ENCODE data around the gene UXS1.

UXS1 gene

GRCh38 chr2:106073678-106074406 lies 120.3 kb downstream of the UXS1 start:
- no peak for ATAC-seq

GRCh38 chr2:106070181-106070580 lies 123.9 kb downstream of the UXS1 start:
- no peak for ATAC-seq

- no peak for ATAC-seq
These were observed 125.7 kb downstream of the UXS1 start for GRCh38 chr2:106068451-106068850.

DNA sequence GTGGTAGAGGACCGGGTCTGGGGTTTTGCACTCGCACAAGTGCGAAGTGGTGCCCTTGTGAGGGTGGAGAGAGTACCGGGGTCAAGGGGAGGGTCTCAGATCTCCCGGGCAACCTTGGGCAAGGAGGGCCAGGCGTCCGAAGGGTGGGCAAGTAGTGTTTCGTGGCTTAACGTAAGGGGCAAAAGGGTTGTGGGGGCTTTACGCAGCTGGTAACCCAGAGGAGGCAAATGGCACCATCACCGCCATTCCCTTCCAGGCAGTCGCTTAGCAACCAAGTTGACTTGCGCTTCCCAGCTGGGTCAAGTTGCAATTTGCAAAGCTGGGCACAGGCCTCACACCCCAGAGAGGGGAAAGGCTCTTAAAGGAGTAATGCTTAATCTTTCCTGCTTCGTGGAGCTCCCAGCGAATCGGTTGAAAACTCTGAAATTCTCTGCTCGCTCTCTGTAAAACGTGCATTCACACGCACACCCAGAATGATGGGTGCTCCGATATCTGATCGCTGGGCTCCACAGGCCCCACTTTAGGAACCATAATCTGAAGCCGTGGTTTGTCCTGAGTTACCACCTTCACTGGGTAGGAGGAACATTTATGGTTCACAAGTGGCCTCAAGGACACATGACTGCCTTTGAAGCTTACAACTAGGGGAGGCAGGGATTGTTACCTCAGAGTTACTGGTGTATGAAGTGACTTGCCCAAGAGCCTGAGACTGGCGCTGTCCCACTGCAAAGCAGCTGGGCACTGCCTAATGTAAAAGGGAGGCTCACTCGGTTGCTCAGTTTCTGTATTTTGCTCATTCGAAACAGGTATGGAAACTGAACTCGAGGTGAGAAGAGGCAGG lies 127.9 kb downstream of the UXS1 start:
- ATAC-seq = no peak

DNA sequence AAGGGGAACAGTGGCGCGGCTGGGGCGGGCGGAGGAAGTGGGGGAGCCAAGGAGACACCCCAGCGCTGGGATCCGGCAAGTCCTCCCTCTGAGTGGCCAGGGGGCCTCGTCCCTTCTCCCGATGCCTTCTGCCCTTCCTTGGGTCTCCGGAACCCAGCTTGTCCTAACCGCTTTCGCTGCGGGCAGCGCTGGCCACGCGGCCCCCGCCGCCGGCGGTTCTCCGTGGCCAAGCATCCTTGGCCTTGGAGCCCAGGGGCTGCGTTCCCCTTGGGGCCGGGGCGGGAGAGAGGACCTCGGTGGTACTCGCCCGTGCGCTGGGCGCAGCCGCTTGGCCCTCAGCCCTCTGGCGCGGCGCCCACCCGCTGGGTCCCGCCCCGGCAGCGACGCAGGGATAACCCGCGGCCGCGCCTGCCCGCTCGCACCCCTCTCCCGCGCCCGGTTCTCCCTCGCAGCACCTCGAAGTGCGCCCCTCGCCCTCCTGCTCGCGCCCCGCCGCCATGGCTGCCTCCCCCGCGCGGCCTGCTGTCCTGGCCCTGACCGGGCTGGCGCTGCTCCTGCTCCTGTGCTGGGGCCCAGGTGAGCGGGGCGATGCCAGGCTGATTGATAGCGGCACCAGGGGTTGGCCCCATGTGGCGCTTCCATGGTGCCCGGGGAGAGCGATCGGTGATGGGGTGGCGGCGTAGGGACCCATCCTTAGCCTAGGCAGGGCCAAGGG lies 128.7 kb downstream of the UXS1 start:
- ATAC-seq = peak in 1 of 2 donors; percentile 51

DNA sequence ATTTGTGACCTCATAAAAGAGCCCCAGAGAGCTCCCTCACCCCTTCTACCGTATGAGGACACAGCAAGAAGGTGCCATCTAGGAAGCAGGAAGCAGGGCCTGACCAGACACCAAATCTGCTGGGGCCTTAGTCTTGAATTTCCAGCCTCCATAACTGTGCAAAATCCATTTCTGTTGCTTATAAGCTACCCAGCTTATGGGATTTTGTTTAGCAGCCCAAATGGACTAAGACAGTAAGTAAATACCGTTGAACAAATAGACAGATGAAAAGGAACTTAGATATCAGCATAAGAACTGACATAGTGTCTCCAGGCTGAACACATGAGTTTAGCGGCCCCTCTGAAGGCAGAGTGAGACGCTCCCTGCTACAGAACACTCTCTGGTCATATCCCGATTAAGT lies 130.9 kb downstream of the UXS1 start:
- ATAC-seq = no peak

DNA sequence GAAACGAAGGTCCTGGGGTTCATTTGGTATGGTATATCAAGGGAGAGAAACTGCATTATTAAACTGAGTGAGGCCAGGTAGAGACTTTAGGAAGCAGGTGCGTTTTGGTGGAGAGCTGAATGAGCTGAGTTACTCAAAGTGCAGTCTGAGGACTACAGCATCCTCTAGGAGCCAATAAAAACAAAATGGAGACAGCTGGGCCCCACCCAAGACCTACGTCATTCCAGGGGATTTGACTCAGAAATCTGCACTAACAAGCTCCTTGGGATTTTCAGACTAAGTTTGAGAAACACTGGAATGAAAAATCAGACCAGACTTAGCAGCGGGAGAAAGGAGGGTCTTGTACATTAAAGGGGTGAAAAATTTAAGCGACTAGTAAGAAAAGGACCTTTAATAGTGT lies 131.5 kb downstream of the UXS1 start:
- no peak for ATAC-seq

DNA sequence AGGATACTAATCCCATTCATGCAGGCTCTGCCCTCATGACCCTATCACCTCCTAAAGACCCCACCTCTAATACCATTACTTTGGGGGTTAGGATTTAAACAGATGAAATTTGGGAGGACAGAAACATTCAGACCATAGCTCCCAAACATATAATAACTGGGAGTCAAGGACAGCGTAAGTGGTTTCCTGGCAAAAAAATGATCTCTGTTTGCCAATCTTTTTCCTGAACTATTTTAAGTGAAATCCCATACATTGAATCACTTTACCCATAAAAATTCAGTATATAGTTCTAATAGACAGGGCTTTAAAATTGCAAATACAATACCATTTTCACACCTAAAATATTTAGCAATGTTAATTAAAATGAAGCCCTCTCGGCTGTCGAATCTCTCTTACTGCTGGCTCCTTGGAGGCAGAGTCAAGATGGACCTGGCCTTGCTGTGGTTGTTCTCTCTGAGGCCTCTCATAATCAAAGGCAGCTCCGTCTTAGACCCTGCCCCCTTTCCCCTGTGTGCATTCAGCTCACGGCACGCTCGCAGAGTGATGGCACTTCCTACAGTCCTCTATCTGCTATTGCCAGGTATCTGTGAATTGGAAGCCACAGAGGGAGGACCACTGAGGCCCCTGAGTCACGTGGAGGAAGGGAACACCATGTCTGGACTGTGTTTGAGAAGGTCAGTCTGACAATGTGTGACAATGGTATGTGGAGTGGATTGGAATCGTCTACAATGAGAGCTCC lies 132.3 kb downstream of the UXS1 start:
- no peak for ATAC-seq

- ATAC-seq = no peak
These were observed 134.6 kb downstream of the UXS1 start for GRCh38 chr2:106059416-106060065.

DNA sequence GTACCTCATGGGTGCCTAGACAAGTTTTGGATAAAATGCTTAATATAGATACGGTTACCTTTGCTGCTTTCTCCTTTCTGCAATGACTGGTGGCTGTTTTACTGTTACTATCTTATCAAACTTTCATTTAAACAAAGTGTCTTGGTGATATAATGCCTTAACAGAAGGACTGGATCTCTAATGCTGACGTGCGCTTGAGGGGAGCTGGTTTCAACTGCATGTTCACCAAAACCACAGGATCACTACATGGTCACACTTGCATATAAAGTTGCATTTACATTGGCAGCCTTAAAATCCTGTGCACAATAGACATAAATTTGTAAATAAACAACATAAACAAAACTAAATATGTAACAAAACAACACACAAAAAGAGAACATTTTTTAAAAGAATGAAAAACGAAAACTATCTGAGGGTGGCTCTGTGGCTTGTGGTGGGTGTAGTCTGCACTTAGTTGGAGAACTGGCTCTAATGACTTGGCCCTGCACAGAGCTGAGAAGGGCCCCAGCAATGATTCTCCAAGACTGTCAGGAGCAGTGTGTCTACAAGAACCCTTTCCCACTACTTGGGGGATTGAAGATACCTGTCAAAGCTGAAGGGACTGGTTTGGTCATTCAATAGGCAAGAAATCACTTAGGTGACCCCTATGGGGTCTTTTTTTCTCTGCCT lies 135.5 kb downstream of the UXS1 start:
- ATAC-seq = peak in 1 of 2 donors; percentile 42

- peak; percentile 92 to 95 for ATAC-seq
These were observed 136.9 kb downstream of the UXS1 start for GRCh38 chr2:106057206-106057605.

GRCh38 chr2:106054880-106055655 lies 139.0 kb downstream of the UXS1 start:
- ATAC-seq = no peak

DNA sequence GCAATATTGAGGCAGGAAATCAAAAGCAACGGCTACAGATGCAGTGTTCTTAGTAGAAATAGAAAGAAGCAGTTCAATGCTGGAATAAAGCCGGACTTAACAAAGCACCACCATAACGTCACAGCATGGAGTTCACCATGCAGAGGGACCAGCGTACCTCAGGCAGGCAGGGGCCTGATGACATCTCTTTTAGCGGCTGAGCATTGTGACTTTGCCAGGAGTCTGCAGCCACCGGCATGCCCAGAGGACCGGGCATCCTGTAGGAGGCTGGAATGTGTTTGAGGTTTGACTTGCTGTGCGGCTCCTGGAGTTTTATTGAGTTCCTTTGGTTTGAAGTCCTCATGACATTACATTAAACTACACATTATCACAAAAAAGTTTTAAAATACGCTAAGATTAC lies 139.8 kb downstream of the UXS1 start:
- ATAC-seq = no peak

DNA sequence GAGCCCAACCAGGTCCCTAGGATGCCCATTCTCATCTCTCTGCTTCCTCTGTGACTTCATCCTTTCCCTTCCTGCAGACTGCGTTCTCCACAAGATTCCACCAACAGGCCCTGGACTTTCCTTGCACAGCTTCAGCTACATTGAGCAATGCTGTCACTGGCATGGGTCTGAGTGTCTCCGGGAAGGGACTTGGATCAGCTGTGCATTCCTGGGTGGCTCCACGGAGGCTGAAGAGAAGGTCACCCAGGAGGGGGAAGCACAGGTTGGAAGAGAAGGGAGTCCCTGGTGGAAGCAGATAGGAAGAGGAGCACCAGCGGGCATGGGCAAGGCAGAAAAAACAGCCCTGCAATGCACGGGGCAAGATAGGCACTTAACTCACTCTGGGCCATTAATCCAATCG lies 140.5 kb downstream of the UXS1 start:
- no peak for ATAC-seq

- peak in 1 of 2 donors; percentile 24 for ATAC-seq
These were observed 141.0 kb downstream of the UXS1 start for GRCh38 chr2:106053116-106053515.

- ATAC-seq = no peak
These were observed 149.2 kb downstream of the UXS1 start for GRCh38 chr2:106044859-106045258.

DNA sequence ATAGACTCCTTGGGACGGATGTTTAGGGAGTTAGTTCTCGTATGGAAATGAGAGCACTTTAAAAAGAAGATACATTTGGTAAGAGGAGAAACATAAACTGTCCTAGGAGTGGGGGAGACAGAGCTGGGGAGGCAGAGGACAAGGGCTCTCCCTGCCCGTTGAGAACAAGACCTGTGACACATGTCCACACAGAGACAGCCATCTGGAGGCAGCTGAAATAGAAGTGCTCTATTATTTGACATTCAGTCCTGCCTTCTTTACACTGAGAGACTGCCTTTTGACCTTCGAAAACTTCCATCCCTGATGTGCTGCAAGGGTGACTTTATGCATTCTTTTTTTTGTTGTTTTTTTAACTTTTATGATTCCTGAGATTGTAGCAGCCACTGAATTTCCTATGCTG lies 150.1 kb downstream of the UXS1 start:
- ATAC-seq = no peak

Measured in activated CD4-positive, CD25-positive, alpha-beta regulatory T cell treated with anti-CD3 and anti-CD28 coated beads, Interleukin-2, amount 50 U/mL, for 24 hours (primary cell).